HG02981 (cell line): ENCODE measurements around the gene RRP7A.
"Not testable (repeated sequence)": the region's sequence is repeated elsewhere in the genome, so short reads cannot be mapped to it uniquely, and the experiment has no call there.

Source experiments
- ATAC-seq: cut with Tn5 transposase; IDR thresholded peaks from one replicate; pipeline ENCODE4 v1.9.1; 2021; ENCODE audit warnings: mild to moderate bottlenecking, moderate library complexity; ENCODE audit not compliant: unreplicated experiment

RRP7A gene

GRCh38 chr22:42500161-42500835 lies 19.3 kb downstream of the RRP7A start:
- peak; percentile 76 for ATAC-seq

DNA sequence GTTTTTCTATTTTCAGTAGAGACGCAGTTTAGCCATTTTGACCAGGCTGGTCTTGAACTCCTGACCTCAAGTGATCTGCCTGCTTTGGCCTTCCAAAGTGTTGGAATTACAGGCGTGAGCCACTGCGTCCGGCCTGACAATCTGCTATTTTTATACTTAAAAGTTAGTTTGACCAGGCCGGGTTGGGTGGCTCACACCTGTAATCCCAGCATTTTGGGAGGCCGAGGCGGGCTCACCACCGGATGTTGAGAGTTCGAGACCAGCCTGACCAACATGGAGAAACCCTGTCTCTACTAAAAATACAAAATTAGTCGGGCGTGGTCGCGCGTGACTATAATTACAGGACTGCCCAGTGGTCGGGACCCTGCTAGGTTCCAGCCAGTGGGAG lies 19.8 kb downstream of the RRP7A start:
- not testable (repeated sequence) for ATAC-seq

GRCh38 chr22:42495533-42496141 lies 24.0 kb downstream of the RRP7A start:
- not testable (repeated sequence) for ATAC-seq

DNA sequence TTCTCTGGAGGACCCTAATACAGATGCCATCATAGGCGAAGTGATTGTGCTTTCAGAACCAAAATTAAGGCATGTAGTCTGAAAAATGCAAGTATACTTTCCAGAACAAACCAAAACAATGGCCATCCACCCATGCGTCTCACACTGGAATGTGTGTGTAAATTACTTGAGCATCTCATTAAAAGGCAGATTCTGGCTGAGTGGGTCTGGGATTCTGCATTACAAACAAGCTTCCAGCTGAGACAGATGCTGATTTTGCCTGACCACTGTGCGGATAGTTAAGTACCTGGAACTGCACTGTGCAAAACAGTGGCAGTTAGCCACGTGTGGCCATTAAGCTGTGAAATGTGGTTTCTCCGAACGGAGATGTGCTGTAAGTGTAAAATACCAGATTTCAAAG lies 26.2 kb downstream of the RRP7A start:
- ATAC-seq: no peak

GRCh38 chr22:42492323-42492690 lies 27.3 kb downstream of the RRP7A start:
- ATAC-seq: no peak

GRCh38 chr22:42490243-42490832 lies 29.3 kb downstream of the RRP7A start:
- ATAC-seq: no peak

- no peak for ATAC-seq
These were observed 30.6 kb downstream of the RRP7A start for GRCh38 chr22:42489000-42489399.

DNA sequence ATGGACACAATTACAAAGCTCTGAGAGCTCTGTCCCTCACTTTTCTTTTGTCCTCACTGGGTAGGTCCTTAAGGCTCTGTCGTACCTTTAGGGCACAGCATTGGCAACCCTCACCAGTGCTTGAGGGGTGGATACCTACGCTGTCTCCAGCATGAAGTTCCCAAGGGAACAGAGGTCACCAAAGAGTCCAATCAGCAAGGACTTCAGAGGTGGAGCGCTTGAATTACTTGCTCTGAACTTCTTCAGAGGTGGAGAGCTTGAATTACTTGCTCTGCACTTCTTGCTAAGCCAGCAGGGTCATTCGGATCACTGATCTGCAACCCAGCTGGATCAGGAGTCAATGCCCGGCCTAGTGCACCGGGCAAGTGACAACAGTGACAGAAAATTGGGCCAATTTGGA lies 35.1 kb downstream of the RRP7A start:
- ATAC-seq: no peak

DNA sequence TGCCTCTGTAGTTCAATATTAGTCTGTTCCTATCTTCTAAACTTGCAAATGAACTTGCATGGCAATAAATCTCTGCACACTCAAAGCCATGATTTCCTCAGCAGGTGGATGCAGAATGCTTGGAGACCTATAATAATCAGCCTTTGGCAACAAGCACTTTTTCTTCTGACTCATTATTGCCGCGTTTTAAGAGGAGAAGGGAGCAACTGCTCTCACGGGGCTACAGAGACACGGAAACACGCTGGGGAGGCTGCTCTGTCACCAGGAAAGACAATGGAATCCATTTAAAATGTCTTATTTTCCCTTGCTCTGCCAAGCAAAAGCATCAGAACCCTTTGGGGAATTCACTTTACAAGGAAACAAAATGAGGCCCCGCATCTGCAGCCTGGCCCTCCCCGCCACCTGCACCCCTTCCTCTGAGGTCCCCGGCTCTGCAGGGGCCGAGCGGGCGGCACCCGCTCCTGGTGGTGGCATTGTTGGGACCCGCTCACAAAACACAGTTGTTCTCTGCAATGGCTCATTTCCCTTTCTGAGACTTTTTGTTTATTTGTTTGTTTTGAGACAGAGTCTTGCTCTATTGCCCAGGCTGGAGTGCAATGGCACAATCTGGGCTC lies 35.9 kb downstream of the RRP7A start:
- ATAC-seq: not testable (repeated sequence)

DNA sequence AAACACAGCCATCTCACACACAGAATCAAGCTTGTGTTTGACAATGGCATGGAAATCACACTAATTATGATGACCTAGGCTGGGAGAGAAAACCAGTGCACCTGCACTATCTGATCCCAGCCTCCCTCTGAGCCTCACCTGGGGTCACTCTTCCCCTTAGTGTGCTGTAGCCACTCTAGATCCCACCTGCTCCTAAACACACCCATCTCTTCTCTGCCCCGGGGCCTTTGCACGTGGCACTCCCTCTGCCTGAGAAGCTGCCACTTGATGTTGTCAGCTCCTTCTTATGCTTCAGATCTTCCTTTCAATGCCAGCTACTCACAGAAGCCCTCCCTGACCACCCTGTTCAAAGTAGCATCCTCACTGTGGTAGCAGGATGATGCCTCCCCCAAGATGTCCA lies 44.5 kb downstream of the RRP7A start:
- no peak for ATAC-seq

- ATAC-seq: no peak
These were observed 46.0 kb downstream of the RRP7A start for GRCh38 chr22:42473484-42474193.

DNA sequence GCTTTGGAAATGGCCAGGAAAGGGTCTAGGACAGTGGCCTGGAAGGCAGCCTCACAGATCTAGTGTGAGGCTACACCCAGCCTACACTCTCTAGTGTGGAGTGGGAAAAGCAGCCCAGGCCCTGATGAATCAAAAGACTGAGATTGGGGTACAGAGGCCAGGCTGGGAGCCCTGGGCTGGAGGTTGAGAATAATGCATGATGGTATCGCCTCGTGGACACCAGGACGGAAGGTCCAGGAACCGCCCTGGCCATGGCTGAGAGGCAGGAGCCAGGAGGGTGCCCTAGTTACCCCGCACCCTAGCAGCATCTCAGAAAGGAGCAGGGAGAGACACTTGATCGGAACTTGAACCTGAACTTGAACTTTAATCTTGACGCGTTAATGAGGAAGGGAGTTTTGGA lies 46.9 kb downstream of the RRP7A start:
- ATAC-seq: no peak

- ATAC-seq: no peak
These were observed 48.2 kb downstream of the RRP7A start for GRCh38 chr22:42471441-42471840.

GRCh38 chr22:42470366-42471082 lies 49.1 kb downstream of the RRP7A start:
- ATAC-seq: no peak

- no peak for ATAC-seq
These were observed 50.8 kb downstream of the RRP7A start for GRCh38 chr22:42468841-42469240.

DNA sequence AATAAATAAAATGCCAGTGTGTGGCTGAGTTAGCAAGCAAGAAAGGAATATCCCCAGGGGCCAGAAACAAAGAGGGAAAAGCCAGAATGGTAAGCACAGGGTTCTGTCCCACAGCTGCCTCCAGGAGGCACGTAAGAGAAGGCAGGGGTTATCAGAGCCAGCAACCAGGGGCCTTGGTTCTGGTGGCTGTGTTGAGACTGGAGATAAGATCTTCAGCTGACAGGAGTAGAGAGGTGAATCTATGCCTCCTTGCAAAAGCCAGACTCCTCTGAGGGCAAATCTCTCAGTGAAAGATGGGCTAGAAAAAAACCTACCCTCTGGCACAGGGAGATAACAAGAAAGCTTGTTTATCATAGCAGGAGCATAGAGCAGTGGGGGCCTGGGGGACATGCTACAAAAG lies 57.6 kb downstream of the RRP7A start:
- no peak for ATAC-seq

DNA sequence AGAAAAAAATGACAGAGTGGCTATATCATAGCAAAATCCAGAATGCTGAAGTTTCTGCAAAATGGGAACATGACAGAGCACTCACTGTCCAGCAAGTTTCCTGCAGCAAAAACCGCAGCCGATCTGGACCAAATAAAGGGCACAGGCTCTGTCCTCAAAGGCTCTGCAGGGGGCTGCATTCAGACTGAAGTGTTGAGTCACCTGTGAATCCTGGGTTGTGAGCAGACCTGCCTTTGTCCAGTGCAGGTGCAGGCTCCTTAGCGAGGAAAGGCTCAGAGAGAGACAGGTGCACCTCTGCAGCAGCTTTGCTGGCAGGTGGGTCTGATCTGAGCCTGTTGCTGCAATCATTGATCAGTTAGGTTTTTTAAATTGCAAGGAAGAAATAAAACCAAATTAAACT lies 58.1 kb downstream of the RRP7A start:
- no peak for ATAC-seq
